Measurements from ENCODE around the gene APH1A. TPM values are rescaled to one million over a fixed set of nuclear protein-coding genes. Genes with fewer than 3 reads are reported as not detected.

The APH1A gene
- total and polyA plus RNA-seq, 10 of the 15 experiments (the other 5 are each of a cell fraction or from before 2014, with no cell fraction given), result 6.7 to 130 (median 87.7) TPM

DNA sequence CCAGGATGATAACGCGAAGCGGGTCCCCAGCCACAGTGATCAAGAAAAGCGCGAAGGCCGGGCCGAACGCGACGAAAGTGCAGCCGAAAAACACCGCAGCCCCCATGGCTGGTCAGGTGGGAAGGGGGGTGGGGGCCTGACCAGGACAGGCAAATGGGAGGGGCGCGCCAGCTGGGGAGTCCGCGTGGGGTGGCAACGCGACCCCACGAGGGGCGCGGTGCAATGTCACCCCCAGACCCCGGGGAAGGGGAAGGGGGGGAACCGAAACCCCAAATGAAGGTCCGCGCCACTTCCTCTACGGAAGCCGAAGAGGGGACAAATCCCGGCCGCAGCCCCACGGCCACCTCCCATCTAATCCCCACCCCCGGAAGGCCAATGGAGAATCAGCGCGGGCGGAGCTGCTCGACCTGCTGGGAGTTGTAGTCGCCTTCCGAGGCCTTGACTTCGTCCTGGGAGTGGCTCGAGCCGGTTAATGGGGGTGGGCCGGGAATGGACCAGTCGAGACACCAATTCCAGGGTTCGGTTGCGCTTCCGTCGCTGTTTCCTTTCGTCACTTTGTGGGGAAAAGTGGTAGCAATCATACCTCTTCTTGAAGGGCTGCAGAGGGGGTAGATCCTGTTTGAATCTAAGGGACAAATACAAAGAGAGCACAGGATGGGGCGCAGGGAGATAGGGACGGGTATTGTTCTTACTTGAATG is at the start of gene APH1A (continued):
- TF ChIP-seq SMAD5 (IDR thresholded peaks at IDR 0.05; ENCODE audit: low read depth) (peak; percentile 46; the same call in 1 of the 2 replicates), SREBF2 (IDR thresholded peaks at IDR 0.05; ENCODE audit: low read length) (no peak), RBBP5 (conservative IDR thresholded peaks at IDR 0.05) (no peak), JUND (IDR thresholded peaks at IDR 0.05; ENCODE audit: low read depth, low read length) (no peak), BMI1 (IDR thresholded peaks at IDR 0.05; ENCODE audit: borderline replicate concordance) (no peak), SUPT20H (IDR thresholded peaks at IDR 0.05; ENCODE audit: borderline replicate concordance, control insufficient read depth, low read depth, low read length) (no peak), MTA3 (IDR thresholded peaks at IDR 0.05; ENCODE audit: borderline replicate concordance, low read length) (no peak), MTA2 (IDR thresholded peaks at IDR 0.05; ENCODE audit: low read depth) (peak; percentile 40; the same call in 1 of the 2 replicates), CBFB (IDR thresholded peaks at IDR 0.05; ENCODE audit: low read depth) (peak; percentile 86), TCF12 (IDR thresholded peaks at IDR 0.05; ENCODE audit: low read depth, low read length) (no peak), ZNF384 (IDR thresholded peaks at IDR 0.05; ENCODE audit: borderline replicate concordance, low read depth, low read length) (no peak), MXI1 (IDR thresholded peaks at IDR 0.05; ENCODE audit: low read depth, low read length) (0 out of 2 replicates have a peak, but pooled peaks have one; percentile 70), PML (IDR thresholded peaks at IDR 0.05; ENCODE audit: low read length) (peak; percentile 75; the same call in 1 of the 2 replicates), ZZZ3 (IDR thresholded peaks at IDR 0.05; ENCODE audit: control insufficient read depth, insufficient read length, low read depth) (no peak)
- TF ChIP-seq, protein P1, sequence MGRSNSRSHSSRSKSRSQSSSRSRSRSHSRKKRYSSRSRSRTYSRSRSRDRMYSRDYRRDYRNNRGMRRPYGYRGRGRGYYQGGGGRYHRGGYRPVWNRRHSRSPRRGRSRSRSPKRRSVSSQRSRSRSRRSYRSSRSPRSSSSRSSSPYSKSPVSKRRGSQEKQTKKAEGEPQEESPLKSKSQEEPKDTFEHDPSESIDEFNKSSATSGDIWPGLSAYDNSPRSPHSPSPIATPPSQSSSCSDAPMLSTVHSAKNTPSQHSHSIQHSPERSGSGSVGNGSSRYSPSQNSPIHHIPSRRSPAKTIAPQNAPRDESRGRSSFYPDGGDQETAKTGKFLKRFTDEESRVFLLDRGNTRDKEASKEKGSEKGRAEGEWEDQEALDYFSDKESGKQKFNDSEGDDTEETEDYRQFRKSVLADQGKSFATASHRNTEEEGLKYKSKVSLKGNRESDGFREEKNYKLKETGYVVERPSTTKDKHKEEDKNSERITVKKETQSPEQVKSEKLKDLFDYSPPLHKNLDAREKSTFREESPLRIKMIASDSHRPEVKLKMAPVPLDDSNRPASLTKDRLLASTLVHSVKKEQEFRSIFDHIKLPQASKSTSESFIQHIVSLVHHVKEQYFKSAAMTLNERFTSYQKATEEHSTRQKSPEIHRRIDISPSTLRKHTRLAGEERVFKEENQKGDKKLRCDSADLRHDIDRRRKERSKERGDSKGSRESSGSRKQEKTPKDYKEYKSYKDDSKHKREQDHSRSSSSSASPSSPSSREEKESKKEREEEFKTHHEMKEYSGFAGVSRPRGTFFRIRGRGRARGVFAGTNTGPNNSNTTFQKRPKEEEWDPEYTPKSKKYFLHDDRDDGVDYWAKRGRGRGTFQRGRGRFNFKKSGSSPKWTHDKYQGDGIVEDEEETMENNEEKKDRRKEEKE (IDR thresholded peaks at IDR 0.05), result no peak
- TF ChIP-seq, protein P2, sequence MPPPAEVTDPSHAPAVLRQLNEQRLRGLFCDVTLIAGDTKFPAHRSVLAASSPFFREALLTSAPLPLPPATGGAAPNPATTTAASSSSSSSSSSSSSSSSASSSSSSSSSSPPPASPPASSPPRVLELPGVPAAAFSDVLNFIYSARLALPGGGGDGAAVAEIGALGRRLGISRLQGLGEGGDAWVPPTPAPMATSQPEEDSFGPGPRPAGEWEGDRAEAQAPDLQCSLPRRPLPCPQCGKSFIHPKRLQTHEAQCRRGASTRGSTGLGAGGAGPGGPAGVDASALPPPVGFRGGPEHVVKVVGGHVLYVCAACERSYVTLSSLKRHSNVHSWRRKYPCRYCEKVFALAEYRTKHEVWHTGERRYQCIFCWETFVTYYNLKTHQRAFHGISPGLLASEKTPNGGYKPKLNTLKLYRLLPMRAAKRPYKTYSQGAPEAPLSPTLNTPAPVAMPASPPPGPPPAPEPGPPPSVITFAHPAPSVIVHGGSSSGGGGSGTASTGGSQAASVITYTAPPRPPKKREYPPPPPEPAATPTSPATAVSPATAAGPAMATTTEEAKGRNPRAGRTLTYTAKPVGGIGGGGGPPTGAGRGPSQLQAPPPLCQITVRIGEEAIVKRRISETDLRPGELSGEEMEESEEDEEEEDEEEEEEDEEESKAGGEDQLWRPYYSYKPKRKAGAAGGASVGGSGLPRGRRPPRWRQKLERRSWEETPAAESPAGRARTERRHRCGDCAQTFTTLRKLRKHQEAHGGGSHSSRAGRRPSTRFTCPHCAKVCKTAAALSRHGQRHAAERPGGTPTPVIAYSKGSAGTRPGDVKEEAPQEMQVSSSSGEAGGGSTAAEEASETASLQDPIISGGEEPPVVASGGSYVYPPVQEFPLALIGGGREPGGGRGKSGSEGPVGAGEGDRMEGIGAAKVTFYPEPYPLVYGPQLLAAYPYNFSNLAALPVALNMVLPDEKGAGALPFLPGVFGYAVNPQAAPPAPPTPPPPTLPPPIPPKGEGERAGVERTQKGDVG (CRISPR knock-in tag; IDR thresholded peaks at IDR 0.05), result no peak
- TF ChIP-seq, protein P3, sequence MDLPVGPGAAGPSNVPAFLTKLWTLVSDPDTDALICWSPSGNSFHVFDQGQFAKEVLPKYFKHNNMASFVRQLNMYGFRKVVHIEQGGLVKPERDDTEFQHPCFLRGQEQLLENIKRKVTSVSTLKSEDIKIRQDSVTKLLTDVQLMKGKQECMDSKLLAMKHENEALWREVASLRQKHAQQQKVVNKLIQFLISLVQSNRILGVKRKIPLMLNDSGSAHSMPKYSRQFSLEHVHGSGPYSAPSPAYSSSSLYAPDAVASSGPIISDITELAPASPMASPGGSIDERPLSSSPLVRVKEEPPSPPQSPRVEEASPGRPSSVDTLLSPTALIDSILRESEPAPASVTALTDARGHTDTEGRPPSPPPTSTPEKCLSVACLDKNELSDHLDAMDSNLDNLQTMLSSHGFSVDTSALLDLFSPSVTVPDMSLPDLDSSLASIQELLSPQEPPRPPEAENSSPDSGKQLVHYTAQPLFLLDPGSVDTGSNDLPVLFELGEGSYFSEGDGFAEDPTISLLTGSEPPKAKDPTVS (IDR thresholded peaks at IDR 0.05; ENCODE audit: low read depth, low read length), result no peak
- TF ChIP-seq, protein P4, sequence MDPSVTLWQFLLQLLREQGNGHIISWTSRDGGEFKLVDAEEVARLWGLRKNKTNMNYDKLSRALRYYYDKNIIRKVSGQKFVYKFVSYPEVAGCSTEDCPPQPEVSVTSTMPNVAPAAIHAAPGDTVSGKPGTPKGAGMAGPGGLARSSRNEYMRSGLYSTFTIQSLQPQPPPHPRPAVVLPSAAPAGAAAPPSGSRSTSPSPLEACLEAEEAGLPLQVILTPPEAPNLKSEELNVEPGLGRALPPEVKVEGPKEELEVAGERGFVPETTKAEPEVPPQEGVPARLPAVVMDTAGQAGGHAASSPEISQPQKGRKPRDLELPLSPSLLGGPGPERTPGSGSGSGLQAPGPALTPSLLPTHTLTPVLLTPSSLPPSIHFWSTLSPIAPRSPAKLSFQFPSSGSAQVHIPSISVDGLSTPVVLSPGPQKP (IDR thresholded peaks at IDR 0.05; ENCODE audit: low read depth, low read length), result peak; percentile 80
- TF ChIP-seq, protein P5, sequence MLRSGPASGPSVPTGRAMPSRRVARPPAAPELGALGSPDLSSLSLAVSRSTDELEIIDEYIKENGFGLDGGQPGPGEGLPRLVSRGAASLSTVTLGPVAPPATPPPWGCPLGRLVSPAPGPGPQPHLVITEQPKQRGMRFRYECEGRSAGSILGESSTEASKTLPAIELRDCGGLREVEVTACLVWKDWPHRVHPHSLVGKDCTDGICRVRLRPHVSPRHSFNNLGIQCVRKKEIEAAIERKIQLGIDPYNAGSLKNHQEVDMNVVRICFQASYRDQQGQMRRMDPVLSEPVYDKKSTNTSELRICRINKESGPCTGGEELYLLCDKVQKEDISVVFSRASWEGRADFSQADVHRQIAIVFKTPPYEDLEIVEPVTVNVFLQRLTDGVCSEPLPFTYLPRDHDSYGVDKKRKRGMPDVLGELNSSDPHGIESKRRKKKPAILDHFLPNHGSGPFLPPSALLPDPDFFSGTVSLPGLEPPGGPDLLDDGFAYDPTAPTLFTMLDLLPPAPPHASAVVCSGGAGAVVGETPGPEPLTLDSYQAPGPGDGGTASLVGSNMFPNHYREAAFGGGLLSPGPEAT (IDR thresholded peaks at IDR 0.05; ENCODE audit: low read depth), result 0 out of 2 replicates have a peak, but pooled peaks have one; percentile 40
